ENCODE measurements around the gene ACAD8. TPM values are rescaled to one million over a fixed set of nuclear protein-coding genes. Genes with fewer than 3 reads are reported as not detected.

Gene ACAD8
- total RNA-seq, 3 donors from 2014 or later, result 20.5 to 46.2 (median 40.4) TPM

- Histone ChIP-seq H3K4me1 (peaks cover 3 to 6% of the 10 kb centered on the region in 2 donors), H3K27ac (no peak overlapping the region), H3K4me3 (no peak overlapping the region), H3K36me3 (no peaks in the 10 kb centered on the region), H3K9me3 (no peaks in the 10 kb centered on the region), H3K27me3 (peaks cover 0 to 62% of the 10 kb centered on the region in 2 donors)
- intact Hi-C loops (cut with DNase I; ENCODE audit: low total_unique reads), result no loop called here
- peak in 1 of 2 donors; percentile 10 for DNase-seq (ENCODE audit: low spot score in 2 of 2)
- TF ChIP-seq POLR2A (IDR thresholded peaks at IDR 0.05) (no peak), CTCF (IDR thresholded peaks at IDR 0.05) (no peak), POLR2AphosphoS5 (IDR thresholded peaks at IDR 0.05) (no peak)
Observed at GRCh38 chr11:134272381-134273316, 19.3 kb downstream of the ACAD8 start.

DNA sequence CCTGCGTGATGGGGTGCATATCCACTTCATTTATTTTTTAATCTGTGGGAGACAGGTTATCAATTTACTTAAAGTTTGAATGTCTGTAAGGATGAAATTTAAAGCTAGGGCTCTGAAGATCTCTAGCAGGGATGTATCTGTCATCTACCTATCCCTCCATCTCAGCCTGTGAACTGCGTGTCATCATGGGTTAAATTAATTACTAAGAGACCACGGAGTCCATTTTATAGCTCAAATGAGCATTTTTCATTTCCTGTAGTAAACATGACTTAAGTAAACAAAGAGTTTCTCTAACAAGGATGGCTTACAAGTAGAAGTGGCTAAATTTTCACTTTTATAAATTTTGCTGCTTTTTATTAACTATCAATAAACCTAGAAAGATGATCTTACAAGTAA lies 19.9 kb downstream of the ACAD8 start:
- no peak for TF ChIP-seq POLR2A (IDR thresholded peaks at IDR 0.05)
- no peak for TF ChIP-seq CTCF (IDR thresholded peaks at IDR 0.05)
- TF ChIP-seq POLR2AphosphoS5 (IDR thresholded peaks at IDR 0.05), result no peak
- DNase-seq (ENCODE audit: low spot score in 2 of 2), result no peak
- H3K4me3 ChIP-seq, result no peak overlapping the region
- intact Hi-C loops (cut with DNase I; ENCODE audit: low total_unique reads), result no loop called here
- no peaks in the 10 kb centered on the region for H3K36me3 ChIP-seq
- no peaks in the 10 kb centered on the region for H3K9me3 ChIP-seq
- H3K27ac ChIP-seq, result no peak overlapping the region
- H3K4me1 ChIP-seq, result peaks cover 3 to 6% of the 10 kb centered on the region in 2 donors
- peaks cover 0 to 65% of the 10 kb centered on the region in 2 donors for H3K27me3 ChIP-seq

DNA sequence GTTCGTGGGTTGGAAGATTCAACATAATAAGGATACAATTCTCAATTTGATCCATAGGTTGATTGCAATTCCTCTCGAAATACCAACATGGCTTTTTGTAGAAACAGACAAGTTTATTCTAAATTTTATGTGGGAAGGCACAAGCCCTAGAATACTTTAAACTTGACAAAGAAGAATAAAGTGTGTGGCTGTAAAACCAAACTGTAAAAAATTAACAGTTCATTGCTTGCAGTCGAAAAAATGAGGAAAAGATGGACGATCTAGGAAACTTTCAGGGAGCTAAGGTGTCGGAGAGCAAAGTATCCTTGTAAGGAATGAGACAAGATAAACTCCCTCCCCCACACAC lies 21.8 kb downstream of the ACAD8 start:
- DNase-seq (ENCODE audit: low spot score in 2 of 2), result no peak
- intact Hi-C loops (cut with DNase I; ENCODE audit: low total_unique reads), result no loop called here
- TF ChIP-seq POLR2AphosphoS5 (IDR thresholded peaks at IDR 0.05) (no peak), CTCF (IDR thresholded peaks at IDR 0.05) (no peak), POLR2A (IDR thresholded peaks at IDR 0.05) (no peak)
- H3K36me3 ChIP-seq, result no peaks in the 10 kb centered on the region
- peak overlapping the region in 2 of 3 donors; percentile 45 to 64 for H3K4me3 ChIP-seq
- no peaks in the 10 kb centered on the region for H3K9me3 ChIP-seq
- H3K27ac ChIP-seq, result no peak overlapping the region
- H3K4me1 ChIP-seq, result peaks cover 3 to 6% of the 10 kb centered on the region in 2 donors
- peaks cover 0 to 65% of the 10 kb centered on the region in 2 donors for H3K27me3 ChIP-seq

GRCh38 chr11:134275534-134276395 lies 22.4 kb downstream of the ACAD8 start, which contains the start of gene GLB1L3:
TSS of gene GLB1L3 (plus strand) at chr11:134276379. CDS start at chr11:134276741, 362 bp downstream.
- intact Hi-C loops (cut with DNase I; ENCODE audit: low total_unique reads), result no loop called here
- peaks cover 0 to 65% of the 10 kb centered on the region in 2 donors for H3K27me3 ChIP-seq
- H3K36me3 ChIP-seq, result no peaks in the 10 kb centered on the region

More at GRCh38 chr11:134275534-134276395, 22.4 kb downstream of the ACAD8 start, which contains the start of gene GLB1L3:
- Histone ChIP-seq H3K9me3 (no peaks in the 10 kb centered on the region), H3K4me1 (peaks cover 3 to 6% of the 10 kb centered on the region in 2 donors), H3K4me3 (peak within 1 kb of the TSS; percentile 13 to 64 (median 45)), H3K27ac (peak within 1 kb of the TSS in 1 of 2 donors; percentile 64)
- DNase-seq (ENCODE audit: low spot score in 2 of 2), result peak in 1 of 2 donors; percentile 26
- TF ChIP-seq POLR2A (IDR thresholded peaks at IDR 0.05), result no peak
- peak in 1 of 3 donors; percentile 38 for TF ChIP-seq CTCF (IDR thresholded peaks at IDR 0.05)

Measured in breast epithelium (tissue), 4 donors.